Measurements from ENCODE around the gene ULK3. TPM values are rescaled to one million over a fixed set of nuclear protein-coding genes. Genes with fewer than 3 reads are reported as not detected.

ULK3 gene
- total and polyA plus RNA-seq, 2 of the 4 experiments (the other 2 are of a cell fraction): 11.8 to 22.7 TPM

DNA sequence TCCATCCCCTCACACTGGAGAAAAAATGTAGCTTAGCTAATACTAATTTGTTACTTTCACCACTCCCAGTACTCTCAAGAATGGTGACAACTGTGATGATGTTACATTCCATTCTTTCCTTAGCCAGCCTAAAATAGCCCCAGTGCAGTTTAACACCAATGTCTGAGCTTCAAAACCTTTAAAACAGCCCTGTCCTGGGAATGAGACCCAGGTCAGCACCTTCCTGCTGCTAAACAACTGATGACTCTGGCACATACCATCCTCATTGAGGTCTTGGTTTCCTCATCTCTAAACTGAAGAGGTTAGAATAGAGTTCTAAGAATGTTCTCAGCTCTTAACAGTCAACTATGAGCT lies 26.4 kb upstream of the ULK3 start:
- TF ChIP-seq MAZ (IDR thresholded peaks at IDR 0.05; ENCODE audit: borderline replicate concordance, low read depth, low read length) (no peak), BHLHE40 (IDR thresholded peaks at IDR 0.05; ENCODE audit: low read depth, low read length) (no peak), MXI1 (IDR thresholded peaks at IDR 0.05; ENCODE audit: borderline replicate concordance, low read depth, low read length) (no peak), CHD1 (IDR thresholded peaks at IDR 0.05; ENCODE audit: low read depth, low read length) (no peak), POLR2A (IDR thresholded peaks at IDR 0.05; ENCODE audit: low read depth, low read length) (no peak), MAFK (IDR thresholded peaks at IDR 0.05; ENCODE audit: low read depth, low read length) (no peak), CEBPB (IDR thresholded peaks at IDR 0.05; ENCODE audit: low read depth, low read length) (no peak), SMC3 (IDR thresholded peaks at IDR 0.05; ENCODE audit: low read depth, low read length) (no peak), ELK1 (IDR thresholded peaks at IDR 0.05; ENCODE audit: borderline replicate concordance, low read depth, low read length) (no peak), FOS (IDR thresholded peaks at IDR 0.05; ENCODE audit: low read depth, low read length) (no peak)
- TF ChIP-seq, protein P1, sequence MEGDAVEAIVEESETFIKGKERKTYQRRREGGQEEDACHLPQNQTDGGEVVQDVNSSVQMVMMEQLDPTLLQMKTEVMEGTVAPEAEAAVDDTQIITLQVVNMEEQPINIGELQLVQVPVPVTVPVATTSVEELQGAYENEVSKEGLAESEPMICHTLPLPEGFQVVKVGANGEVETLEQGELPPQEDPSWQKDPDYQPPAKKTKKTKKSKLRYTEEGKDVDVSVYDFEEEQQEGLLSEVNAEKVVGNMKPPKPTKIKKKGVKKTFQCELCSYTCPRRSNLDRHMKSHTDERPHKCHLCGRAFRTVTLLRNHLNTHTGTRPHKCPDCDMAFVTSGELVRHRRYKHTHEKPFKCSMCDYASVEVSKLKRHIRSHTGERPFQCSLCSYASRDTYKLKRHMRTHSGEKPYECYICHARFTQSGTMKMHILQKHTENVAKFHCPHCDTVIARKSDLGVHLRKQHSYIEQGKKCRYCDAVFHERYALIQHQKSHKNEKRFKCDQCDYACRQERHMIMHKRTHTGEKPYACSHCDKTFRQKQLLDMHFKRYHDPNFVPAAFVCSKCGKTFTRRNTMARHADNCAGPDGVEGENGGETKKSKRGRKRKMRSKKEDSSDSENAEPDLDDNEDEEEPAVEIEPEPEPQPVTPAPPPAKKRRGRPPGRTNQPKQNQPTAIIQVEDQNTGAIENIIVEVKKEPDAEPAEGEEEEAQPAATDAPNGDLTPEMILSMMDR (conservative IDR thresholded peaks at IDR 0.05; ENCODE audit: low read depth, low read length): no peak
- Histone ChIP-seq H3K4me3 (ENCODE audit: insufficient read depth, low read depth, low read length) (no peak overlapping the region), H3K79me1 (ENCODE audit: low read depth in 1 of 2, low read length in 2 of 2) (peaks cover 16 to 85% of the 10 kb centered on the region in 2 experiments), H3K18ac (ENCODE audit: low read depth, low read length) (no peak overlapping the region), H2AFZ (replicated peaks; ENCODE audit: low read length, poor library complexity) (no peak overlapping the region), H3K4ac (ENCODE audit: low read depth, low read length) (no peak overlapping the region), H3K27ac (ENCODE audit: insufficient read depth, low read length) (no peak overlapping the region), H2BK15ac (ENCODE audit: low read depth, low read length) (no peak overlapping the region), H3K27me3 (ENCODE audit: control insufficient read depth, insufficient read depth, low read length) (no peaks in the 10 kb centered on the region), H4K91ac (ENCODE audit: insufficient read depth, low read depth, low read length) (no peak overlapping the region), H3K4me1 (ENCODE audit: control insufficient read depth, insufficient read depth, low read length) (peaks cover 18% of the 10 kb centered on the region), H2BK120ac (ENCODE audit: low read depth, low read length) (no peak overlapping the region), H4K8ac (ENCODE audit: low read depth in 2 of 2, low read length in 2 of 2) (no peak overlapping the region), H3K14ac (replicated peaks; ENCODE audit: low read depth, low read length) (no peak overlapping the region), H4K5ac (ENCODE audit: low read depth, low read length) (no peak overlapping the region), H4K20me1 (ENCODE audit: insufficient read depth, low read length) (peaks cover 73% of the 10 kb centered on the region), H3K9me1 (ENCODE audit: insufficient read depth, low read length) (peaks cover 41% of the 10 kb centered on the region), H2BK20ac (ENCODE audit: low read depth, low read length) (no peak overlapping the region), H2BK5ac (ENCODE audit: low read depth, low read length, poor library complexity, severe bottlenecking) (no peak overlapping the region), H3K56ac (ENCODE audit: extremely low read depth, insufficient read depth, low read length) (no peak overlapping the region), H2AK5ac (ENCODE audit: low read depth, low read length) (no peak overlapping the region), H3K4me2 (ENCODE audit: low read depth, low read length) (no peak overlapping the region), H3K36me3 (ENCODE audit: control insufficient read depth, insufficient read depth, low read length) (peaks cover 2% of the 10 kb centered on the region), H3K9me3 (ENCODE audit: control insufficient read depth, insufficient read depth, low read length) (no peaks in the 10 kb centered on the region), H3K23ac (ENCODE audit: low read depth, low read length) (no peak overlapping the region), H3K9ac (ENCODE audit: low read depth, low read length) (no peak overlapping the region), H2AK9ac (replicated peaks; ENCODE audit: low read depth, low read length, poor library complexity) (no peak overlapping the region)
- ATAC-seq (ENCODE audit: low read depth) (no peak), DNase-seq (no peak)
- POLR2A ChIA-PET (ENCODE audit: unreplicated experiment): no interaction called here
- CTCF ChIA-PET: interaction anchor here (0.7 to 1.2 kb wide), 2 partner anchors 86 to 175 kb away, joined by 3 to 6 read pairs; no protein-coding TSS in a partner anchor
- dilution Hi-C loops (cut with HindIII; ENCODE audit: low sequenced_read_pairs, unreplicated experiment) (no loop called here), intact Hi-C loops (cut with micrococcal nuclease) (no loop called here), in situ Hi-C loops (cut with MboI; ENCODE audit: low sequenced_read_pairs) (no loop called here)
- BruUV-seq (replicated peaks): no TSS peak

Data from IMR-90 (cell line).